IPS-11a (cell line): Measurements from ENCODE around the gene IMPDH1.

Source experiments
- H3K4me3 ChIP-seq: one replicate; pipeline ENCODE4 v1.5.1; 2013; ENCODE audit warnings: low read depth, low read length, control low read depth

IMPDH1 gene

DNA sequence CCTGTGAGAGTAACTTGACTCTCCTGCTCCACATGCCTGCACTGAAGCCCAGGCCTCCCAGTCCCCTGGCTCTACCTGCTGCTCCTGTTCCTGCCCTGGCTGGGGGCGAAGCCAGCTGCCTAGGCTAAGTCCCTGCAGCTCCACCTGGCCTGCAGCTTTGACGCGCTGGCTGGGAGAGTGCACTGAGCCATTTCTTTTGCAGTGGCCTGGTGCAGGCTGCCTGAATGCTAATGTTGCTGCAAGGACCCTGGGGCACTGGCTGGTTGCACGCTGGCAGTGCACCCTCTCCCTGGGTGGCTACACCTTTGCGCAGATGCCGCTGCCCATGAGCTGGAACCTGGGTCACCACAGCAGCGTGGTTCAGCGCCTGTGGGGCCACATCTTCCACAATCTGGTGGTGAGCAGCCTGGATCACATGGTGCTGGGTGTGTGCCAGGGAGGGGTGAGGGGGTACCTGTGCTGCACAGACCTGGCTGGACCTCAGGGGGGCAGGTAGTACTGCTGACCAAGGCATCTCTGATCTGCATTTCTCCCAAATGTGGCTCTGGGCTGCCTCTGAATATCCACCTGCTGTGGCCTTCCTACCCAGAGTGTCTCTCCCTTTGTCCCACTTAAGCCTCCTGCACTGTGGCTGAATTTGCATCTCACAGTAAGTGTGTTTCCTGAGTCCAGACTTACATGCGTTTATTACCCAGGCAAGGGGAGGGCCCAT lies 20.0 kb downstream of the IMPDH1 start:
- H3K4me3 ChIP-seq = no peak overlapping the region

- H3K4me3 ChIP-seq = no peak overlapping the region
These were observed 20.6 kb downstream of the IMPDH1 start for GRCh38 chr7:128389085-128389617.

GRCh38 chr7:128388145-128388485 lies 21.7 kb downstream of the IMPDH1 start:
- H3K4me3 ChIP-seq = no peak overlapping the region

DNA sequence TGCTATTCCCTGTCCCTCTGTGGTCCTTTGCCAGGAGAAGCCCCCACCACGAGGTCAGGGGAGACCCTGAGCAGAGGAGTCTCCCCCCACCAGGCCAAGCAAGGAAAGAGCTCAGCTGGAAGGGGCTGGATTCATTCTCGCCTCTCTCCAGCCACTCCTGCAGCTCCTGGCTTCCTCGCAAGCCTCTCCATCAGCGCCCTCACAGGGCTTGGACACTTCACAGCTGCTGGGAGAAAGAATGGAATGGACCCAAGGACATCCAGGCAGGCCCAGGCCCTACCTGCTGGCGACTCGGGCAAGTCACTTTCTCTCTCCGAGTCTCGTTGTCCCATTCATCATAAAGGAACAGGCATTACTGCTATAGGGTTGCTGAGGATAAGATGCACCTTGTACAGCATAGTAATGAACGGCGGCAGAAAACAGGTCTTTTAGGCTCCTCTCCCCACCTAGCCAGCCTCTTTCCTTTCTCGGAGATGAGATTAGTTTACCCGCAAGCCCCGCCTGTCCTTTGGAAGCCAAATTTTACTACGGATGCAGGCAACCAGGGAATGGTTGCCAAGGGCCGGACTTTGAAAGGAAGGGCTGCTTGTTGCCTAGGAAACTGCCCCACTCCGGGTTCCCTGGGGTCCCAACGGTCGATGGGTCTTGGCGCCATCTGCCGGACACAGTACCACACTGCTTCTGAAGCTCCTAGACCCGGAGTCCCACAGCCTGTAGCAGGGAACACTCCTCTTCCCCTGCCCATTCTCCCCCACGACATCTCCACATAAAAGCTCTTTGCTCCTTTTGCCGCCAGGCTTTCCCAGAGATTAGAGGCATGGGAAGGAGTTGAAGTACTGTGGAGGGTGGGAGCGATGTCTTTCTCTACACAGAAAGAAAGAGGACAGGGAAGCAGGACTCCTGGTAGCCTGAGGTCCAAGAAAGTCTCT lies 22.3 kb downstream of the IMPDH1 start:
- no peak overlapping the region for H3K4me3 ChIP-seq

DNA sequence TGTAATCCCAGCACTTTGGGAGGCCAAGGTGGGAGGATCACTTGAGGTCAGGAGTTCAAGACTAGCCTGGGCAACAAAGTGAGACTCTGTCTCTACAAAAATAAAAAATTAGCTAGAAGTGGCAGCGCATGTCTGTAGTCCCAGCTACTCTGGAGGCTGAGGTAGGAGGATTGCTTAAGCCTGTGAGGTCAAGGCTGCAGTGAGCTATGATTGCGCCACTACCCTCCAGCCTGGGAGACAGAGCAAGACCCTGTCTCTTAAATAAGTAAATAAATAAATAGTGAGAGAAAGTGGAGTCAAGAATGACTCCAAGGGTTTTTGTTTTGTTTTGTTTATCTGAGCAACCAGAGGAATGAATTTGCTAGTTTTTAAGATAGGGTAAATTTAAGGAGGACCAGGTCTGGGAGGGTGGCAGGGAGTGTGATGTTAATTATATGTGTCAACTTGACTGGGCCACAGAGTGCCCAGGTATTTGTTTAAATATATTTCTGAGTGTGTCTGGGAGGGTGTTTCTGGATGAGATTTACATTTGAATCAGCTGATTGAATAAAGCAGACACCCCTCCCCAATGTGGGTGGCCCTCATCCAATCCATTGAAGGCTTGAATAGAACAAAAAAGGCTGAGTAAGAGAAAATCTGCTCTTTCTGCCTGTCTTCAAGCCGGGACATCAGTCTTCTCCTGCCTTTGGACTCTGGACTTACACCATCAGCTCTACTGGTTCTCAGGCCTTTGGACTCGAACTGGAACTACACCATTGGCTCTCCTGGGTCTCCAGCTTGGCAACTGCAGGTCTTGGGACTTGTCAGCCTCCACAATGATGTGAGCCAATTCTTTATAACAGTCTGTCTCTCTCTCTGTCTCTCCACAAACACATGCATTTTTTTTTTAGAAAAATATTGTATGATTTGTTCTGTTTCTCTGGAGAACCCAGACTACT lies 23.5 kb downstream of the IMPDH1 start:
- H3K4me3 ChIP-seq = no peak overlapping the region

- no peak overlapping the region for H3K4me3 ChIP-seq
These were observed 25.1 kb downstream of the IMPDH1 start for GRCh38 chr7:128384726-128385125.

DNA sequence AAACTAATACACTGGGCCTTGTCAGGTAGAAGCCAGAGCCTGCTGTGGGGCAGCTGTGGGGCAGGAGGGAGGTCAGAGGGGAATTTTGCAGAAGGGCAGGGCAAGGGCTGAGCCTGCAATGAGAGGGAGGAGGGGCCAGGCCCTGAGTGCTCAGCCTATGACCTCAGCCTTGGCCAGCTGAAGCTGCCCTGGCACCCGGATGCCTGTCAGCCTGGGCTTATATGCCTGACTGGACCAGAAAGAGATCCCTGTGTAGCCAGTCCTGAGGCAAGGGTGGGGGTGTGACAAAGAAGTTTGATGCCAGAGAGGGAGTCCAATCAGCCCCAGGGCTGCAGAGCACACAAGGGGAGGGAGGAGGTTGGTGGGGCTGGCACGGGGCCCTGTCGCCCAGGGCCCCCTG lies 26.0 kb downstream of the IMPDH1 start:
- H3K4me3 ChIP-seq = no peak overlapping the region

GRCh38 chr7:128381161-128381821 lies 28.5 kb downstream of the IMPDH1 start:
- H3K4me3 ChIP-seq = no peak overlapping the region

DNA sequence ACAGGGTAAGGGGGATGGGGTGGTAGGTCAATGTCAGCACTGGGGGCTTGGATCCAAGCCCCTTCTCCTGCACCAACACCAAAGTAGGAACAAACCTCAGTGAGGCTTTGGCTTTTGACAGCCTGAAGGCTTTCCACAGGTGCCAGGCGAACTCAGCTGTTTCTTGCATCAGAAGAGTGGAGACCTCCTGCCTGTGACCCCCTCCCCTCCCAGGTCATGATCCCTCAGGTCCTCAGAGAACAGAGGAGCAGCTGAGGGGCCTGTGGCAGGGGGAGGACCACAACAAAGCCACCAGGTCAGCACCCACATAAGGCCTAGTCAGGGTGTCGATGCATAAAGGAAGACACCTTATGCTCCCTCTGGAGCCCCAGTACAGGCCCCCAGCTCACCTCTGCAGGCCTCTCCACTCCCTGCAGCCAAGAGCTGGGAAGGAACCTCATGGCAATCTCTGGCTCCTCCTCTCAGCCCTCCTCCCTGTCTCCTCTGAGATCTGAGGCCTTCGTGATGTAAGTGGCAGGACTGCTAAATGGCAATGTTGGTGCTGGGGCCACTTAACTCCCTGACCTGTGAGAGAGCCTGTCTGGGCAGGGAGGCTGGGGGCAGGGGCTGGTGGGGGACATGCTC lies 29.2 kb downstream of the IMPDH1 start:
- H3K4me3 ChIP-seq = no peak overlapping the region

DNA sequence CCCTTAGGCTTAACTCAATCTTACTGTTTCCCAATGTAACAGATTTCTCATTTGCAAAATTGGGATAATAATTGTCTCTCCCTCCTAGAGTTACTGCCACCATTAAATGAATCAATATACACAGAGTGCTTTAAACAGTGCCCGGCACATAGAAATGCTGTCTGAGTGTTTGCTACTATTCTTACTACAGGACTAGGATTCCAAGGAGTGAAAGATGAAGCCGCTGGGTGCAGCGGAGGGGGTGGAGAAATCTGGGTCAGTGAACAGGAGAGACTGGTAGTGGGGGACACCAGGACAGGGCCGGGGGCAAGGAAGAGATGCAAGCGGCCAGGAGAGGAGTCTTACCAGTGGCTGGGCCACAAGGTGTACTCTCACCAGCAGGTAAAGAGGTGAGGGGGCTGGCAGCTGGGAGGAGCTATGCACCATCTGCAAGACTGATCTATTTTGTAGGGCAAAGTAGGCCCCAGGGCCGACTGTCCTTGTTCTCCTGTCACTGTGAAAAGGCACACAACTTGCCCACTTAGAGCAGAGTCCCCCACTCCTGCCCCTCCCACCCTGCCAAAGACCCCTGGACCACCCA lies 29.8 kb downstream of the IMPDH1 start:
- no peak overlapping the region for H3K4me3 ChIP-seq

DNA sequence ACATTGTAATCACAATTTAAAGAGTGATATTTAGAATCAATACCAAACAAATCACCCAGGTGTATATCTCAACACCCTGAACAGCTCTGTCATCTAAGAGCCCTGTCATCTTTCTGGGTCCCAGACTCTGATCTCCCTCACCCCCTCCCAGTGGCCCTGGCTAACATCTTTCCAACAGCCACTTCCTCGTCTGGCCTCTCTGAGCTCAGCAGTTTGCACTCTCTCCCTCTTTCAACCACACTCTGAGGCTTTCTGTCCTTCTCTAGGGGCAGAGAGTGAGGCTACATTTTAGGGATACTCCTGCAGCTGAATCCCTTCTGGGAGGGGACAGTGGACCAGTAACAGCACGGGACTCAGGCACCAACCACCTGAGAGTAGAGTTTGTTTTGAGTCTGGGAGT lies 31.1 kb downstream of the IMPDH1 start:
- H3K4me3 ChIP-seq = no peak overlapping the region

DNA sequence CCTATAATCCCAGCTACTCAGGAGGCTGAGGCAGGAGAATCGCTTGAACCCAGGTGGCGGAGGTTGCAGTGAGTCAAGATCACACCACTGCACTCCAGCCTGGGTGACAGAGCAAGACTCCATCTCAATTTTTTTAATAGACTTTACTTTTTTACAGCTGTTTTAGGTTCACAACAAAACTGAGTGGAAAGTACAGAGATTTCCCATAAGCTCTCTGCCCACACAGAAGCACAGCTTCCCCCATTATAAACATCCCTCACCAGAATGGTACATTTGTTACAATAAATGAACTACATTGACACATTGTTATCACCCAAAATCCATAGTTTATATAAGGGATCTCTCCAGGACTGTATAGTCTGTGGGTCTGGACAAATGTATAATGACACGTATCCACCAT lies 33.7 kb downstream of the IMPDH1 start:
- H3K4me3 ChIP-seq = no peak overlapping the region

DNA sequence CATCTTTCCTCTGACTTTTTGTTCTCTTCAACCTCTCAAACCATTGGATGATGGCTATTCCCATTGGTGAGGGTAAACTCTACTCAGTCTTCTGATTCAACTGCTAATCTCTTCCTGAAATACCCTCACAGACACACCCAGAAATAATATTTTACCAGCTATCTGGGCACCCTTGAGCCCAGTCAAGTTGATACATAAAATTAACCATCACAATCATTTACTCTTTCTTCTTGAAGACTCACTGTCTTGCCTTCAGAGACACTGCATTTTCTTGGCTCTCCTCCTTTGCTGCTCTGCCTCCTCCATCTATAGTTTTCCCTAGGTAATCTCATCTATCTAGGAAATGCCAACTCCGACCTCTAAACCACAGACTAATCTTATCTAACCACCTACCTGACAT lies 35.7 kb downstream of the IMPDH1 start:
- H3K4me3 ChIP-seq = no peak overlapping the region

- H3K4me3 ChIP-seq = no peak overlapping the region
These were observed 36.2 kb downstream of the IMPDH1 start for GRCh38 chr7:128373606-128374005.

GRCh38 chr7:128370491-128370890 lies 39.3 kb downstream of the IMPDH1 start:
- H3K4me3 ChIP-seq = no peak overlapping the region

DNA sequence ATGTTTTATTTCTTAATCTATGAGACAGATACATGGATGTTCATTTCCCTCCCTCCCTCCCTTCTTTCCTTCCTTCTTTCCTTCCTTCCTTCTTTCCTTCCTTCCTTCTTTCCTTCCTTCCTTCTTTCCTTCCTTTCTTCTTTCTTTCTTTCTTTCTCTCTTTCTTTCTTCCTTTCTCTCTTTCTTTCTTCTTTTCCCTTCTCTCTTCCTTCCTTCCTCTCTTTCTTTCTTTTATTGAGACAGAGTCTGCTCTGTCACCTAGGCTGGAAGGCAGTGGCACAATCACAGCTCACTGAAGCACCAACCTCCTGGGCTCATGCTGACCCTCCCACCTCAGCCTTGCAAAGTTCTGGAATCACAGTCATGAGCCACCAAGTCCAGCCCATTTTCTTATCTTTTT lies 42.8 kb downstream of the IMPDH1 start:
- no peak overlapping the region for H3K4me3 ChIP-seq

- H3K4me3 ChIP-seq = no peak overlapping the region
These were observed 43.5 kb downstream of the IMPDH1 start for GRCh38 chr7:128366300-128366699.

- H3K4me3 ChIP-seq = no peak overlapping the region
These were observed 44.4 kb downstream of the IMPDH1 start for GRCh38 chr7:128365432-128365831.

- no peak overlapping the region for H3K4me3 ChIP-seq
These were observed 45.5 kb downstream of the IMPDH1 start for GRCh38 chr7:128364166-128364870.
